Measurements from ENCODE around the gene SLC23A2.
"Not testable (repeated sequence)": the region's sequence is repeated elsewhere in the genome, so short reads cannot be mapped to it uniquely, and the experiment has no call there.

The SLC23A2 gene

DNA sequence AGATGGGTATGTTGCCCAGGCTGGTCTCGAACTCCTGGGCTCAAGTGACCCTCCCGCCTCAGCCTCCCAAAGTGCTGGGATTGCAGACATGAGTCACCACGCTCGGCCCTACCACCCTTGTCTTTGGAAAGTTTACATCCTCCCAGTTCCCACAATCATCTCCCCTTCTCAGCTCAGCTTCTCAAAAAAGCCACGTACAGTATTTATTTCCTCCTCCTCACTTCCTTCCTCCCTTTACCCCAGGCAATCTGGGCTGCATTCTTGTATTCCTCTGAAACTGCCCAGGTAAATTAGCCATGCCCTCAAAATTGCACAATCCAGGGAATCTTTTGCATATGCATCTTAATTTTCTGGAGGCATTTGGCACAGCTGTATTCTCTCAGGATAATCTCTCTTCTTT lies 7.4 kb upstream of the SLC23A2 start:
- DNase-seq (ENCODE audit: low read depth in 2 of 2), result no peak

- no peak for DNase-seq (ENCODE audit: low read depth in 2 of 2)
Observed at GRCh38 chr20:5005326-5005725, 4.0 kb upstream of the SLC23A2 start.

GRCh38 chr20:5004825-5005224 lies 3.5 kb upstream of the SLC23A2 start:
- DNase-seq (ENCODE audit: low read depth in 2 of 2), result not testable (repeated sequence)

- no peak for DNase-seq (ENCODE audit: low read depth in 2 of 2)
Observed at GRCh38 chr20:5003626-5004025, 2.3 kb upstream of the SLC23A2 start.

GRCh38 chr20:5002077-5002413 lies 735 bp upstream of the SLC23A2 start:
- DNase-seq (ENCODE audit: low read depth in 2 of 2), result no peak

DNA sequence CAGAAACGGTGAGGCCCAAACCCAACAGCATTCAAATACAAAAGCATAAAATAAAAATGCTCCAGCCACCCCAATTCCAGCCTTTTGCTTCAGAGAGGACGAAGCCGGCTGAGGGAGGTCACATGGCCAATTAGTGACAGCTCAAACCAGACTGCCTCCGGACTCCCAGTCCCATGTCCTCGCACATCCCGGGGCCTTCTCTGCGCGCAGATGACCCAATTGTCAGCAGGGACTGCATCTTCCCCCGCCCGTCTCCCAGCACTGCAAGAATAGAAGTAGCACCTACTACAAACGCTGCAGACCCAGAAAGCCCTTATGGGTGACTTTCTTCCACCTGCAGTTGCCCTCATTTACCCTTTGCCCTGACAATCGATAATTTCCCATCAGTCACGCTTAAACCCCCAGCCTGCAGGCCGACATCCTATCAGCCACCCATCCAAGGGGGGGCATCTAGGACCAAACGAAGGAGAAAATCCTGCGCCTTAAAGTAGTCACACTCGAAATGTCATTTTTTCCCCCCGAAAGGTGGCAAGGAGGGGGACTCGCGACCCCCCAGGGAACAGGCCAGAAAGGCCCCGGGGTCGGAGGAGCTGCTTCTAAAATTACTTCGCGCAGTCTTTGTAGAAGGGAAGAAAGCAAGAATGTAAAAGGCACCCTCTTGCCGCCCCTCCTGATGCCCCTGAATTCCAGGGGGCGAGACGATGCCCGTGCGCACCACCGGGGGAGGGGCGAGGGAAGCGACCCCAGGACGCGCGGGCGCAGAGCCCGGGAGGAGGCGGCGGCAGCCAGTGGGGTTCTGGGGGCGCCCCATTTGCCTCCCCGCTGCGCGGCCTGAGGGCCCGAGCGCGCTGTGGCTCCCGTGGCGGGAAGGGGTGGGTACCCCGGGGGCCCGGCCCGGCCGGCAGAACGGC lies 792 bp downstream of the SLC23A2 start:
- no peak for DNase-seq (ENCODE audit: low read depth in 2 of 2)

GRCh38 chr20:4999788-5000187 lies 1.5 kb downstream of the SLC23A2 start:
- DNase-seq (ENCODE audit: low read depth in 2 of 2), result no peak

- DNase-seq (ENCODE audit: low read depth in 2 of 2), result no peak
Observed at GRCh38 chr20:4998160-4998651, 3.1 kb downstream of the SLC23A2 start.

DNA sequence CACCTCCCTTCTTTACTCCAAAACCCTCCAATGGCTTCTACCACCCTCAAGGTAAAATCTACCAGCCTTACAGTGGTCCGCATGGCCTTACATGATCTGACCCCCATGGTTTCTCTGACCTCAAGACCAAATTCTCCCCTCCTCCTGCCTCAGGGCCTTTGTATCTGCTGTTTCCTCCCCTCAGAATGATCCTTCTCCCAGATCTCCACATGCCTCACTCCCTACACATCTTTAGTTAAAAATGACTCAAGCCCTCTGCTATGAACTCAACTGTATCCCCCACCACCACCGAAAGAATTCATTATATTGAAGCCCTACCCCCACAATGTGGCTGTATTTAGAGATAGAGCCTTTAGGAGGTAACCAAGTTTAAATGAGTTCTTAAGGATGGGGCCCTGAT lies 4.1 kb downstream of the SLC23A2 start:
- no peak for DNase-seq (ENCODE audit: low read depth in 2 of 2)

DNA sequence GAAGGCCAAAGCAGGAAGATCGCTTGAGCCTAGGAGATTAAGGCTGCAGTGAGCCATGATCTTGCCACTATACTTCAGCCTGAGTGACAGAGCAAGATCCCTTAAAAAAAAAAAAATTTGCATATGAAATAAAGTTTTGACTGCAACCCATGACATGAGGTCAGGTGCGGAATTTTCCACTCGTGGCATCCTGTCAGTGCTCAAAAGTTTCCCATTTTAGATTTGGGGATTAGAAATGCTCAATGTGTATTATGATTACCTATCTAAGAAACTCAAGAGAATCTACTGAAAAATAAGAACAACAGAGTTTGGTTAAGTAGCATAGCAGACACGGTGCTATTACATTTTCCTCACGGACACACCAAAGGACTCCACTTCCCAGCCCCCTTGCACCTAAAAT lies 11.7 kb downstream of the SLC23A2 start:
- DNase-seq (ENCODE audit: low read depth in 2 of 2), result no peak

DNA sequence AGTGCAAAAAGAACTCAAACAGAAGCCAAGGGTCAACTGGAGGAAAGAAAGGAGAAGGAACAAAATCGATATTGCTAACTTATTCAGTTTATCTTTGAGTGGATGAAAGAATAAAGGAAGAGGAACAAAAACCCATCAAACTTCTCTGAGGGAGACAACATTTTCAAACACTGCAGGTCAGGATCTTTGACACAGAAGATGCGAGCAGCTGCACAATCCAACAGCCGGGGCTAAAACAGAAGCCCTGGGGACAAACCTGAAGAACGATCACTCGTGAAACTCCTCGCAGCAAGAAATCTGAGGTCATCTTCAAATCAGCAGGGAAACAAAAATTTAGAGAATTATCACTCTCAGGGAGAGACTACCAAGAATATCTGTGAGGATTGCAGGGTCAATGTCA lies 14.2 kb downstream of the SLC23A2 start:
- no peak for DNase-seq (ENCODE audit: low read depth in 2 of 2)

- no peak for DNase-seq (ENCODE audit: low read depth in 2 of 2)
Observed at GRCh38 chr20:4985658-4986057, 15.7 kb downstream of the SLC23A2 start.

GRCh38 chr20:4982281-4982680 lies 19.0 kb downstream of the SLC23A2 start:
- DNase-seq (ENCODE audit: low read depth in 2 of 2), result no peak

GRCh38 chr20:4979841-4980410 lies 21.4 kb downstream of the SLC23A2 start:
- no peak for DNase-seq (ENCODE audit: low read depth in 2 of 2)

GRCh38 chr20:4978050-4978918 lies 23.0 kb downstream of the SLC23A2 start:
- DNase-seq (ENCODE audit: low read depth in 2 of 2), result no peak

- not testable (repeated sequence) for DNase-seq (ENCODE audit: low read depth in 2 of 2)
Observed at GRCh38 chr20:4976014-4976413, 25.3 kb downstream of the SLC23A2 start.

DNA sequence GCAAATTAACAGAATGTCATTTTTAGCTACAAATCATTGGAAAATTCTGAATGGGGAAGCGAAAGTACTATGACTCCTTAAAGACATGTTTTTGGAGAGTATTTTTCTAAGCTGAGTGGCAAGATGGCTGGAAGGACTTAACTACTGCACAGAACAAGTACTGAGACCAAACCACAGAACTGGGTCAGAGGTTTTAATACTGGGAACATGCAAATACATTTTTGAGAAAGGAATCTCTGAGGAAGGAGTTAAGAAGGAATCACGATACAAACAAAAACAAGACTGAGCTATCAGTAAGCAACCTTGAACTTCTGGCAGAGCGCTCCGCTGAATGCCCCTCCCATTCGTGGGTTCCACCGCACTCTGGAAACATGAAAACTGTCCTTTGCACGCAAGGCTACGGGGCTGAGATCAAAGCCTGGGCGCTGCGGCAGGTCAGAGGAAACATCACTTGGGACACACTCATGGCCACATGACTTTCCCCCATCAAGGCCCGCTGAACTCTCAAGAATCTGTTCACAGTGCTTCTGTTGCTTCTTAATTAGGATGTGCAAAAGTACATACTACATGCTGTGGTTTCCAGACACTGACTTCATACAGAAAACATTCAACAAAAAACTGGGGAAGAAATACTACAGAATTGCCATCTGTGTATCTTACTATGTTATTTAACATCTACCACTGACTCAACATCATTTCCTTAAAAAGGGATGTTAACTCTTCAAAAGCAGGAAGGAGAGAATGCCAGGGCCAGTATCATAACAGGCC lies 27.8 kb downstream of the SLC23A2 start:
- peak; percentile 24 to 53 for DNase-seq (ENCODE audit: low read depth in 2 of 2)

- no peak for DNase-seq (ENCODE audit: low read depth in 2 of 2)
Observed at GRCh38 chr20:4972506-4973251, 28.6 kb downstream of the SLC23A2 start.

GRCh38 chr20:4971064-4971463 lies 30.2 kb downstream of the SLC23A2 start:
- no peak for DNase-seq (ENCODE audit: low read depth in 2 of 2)

- no peak for DNase-seq (ENCODE audit: low read depth in 2 of 2)
Observed at GRCh38 chr20:4967752-4968477, 33.4 kb downstream of the SLC23A2 start.

Measured in stimulated activated CD8-positive, alpha-beta memory T cell treated with anti-CD3 and anti-CD28 coated beads, Interleukin-15, amount 100 ng/mL, for 48 hours (primary cell).